Panc1 (cell line): ENCODE data around the gene SOX18. TPM values are rescaled to one million over a fixed set of nuclear protein-coding genes. Genes with fewer than 3 reads are reported as not detected.

Source experiments
- ATAC-seq: fragments of 200-7000 bp; cut with Tn5 transposase; 2 replicates; pipeline ENCODE4 v1.9.1; 2020; ENCODE audit warnings: mild to moderate bottlenecking, moderate library complexity
- BruUV-seq: library from RNA; stranded (reverse); fragments of 400-500 nt; replicated peaks from 2 replicates; lab custom pipeline; 2021; lab: Mats Ljungman, UMichigan
- CTCF ChIA-PET: fragments of 300-600 bp; sonication (Branson Sonifier 250); formaldehyde crosslinking; loops from one replicate; lab custom pipeline; 2022; ENCODE audit warnings: antibody characterized with exemption; lab: Charles Lee
- POLR2A ChIA-PET: fragments of 300-600 bp; sonication (Branson Sonifier 250); formaldehyde crosslinking; loops from one replicate; lab custom pipeline; 2022; ENCODE audit warnings: antibody characterized with exemption; lab: Charles Lee
- DNase-seq: peaks from one replicate; pipeline ENCODE4 v3.0.0-alpha.2; 2010; ENCODE audit warnings: low read depth, low spot score
- H3K27ac ChIP-seq: 2 replicates; pipeline ENCODE4 v1.5.1; 2011; ENCODE audit warnings: mild to moderate bottlenecking, low read length, inconsistent platforms
- H3K27me3 ChIP-seq: fragments of 200-500 bp; sonication (Bioruptor generic); 2 replicates; pipeline ENCODE4 v1.6.0; 2014; ENCODE audit warnings: low read length, inconsistent platforms; ENCODE audit not compliant: control insufficient read depth, insufficient read depth
- H3K36me3 ChIP-seq: fragments of 200-500 bp; sonication (Bioruptor generic); 2 replicates; pipeline ENCODE4 v1.5.1; 2014; ENCODE audit warnings: inconsistent platforms, mild to moderate bottlenecking, low read length, moderate library complexity; ENCODE audit not compliant: control insufficient read depth, insufficient read depth
- H3K4me1 ChIP-seq: 2 replicates; pipeline ENCODE4 v1.5.1; 2011; ENCODE audit warnings: inconsistent platforms, mild to moderate bottlenecking, low read length, moderate library complexity; ENCODE audit not compliant: control insufficient read depth, insufficient read depth
- H3K4me3 ChIP-seq, 2 experiments: 2 replicates each; pipeline ENCODE4 v1.5.1; 2011 to 2012; ENCODE audit warnings: low read depth in 2 of 2, low read length in 2 of 2, mild to moderate bottlenecking in 2 of 2, inconsistent platforms in 1 of 2, moderate library complexity in 1 of 2
- H3K9me3 ChIP-seq: fragments of 200-500 bp; sonication (Bioruptor generic); 2 replicates; pipeline ENCODE4 v1.5.1; 2014; ENCODE audit warnings: low read depth, mild to moderate bottlenecking, inconsistent platforms, low read length, moderate library complexity; ENCODE audit not compliant: control insufficient read depth, insufficient read depth
- POLR2AphosphoS5 ChIP-seq: IDR thresholded peaks from 2 replicates; pipeline ENCODE4 v1.6.1; 2012; ENCODE audit warnings: mild to moderate bottlenecking, low read depth, low read length, moderate library complexity
- SIN3A ChIP-seq: IDR thresholded peaks from 2 replicates; pipeline ENCODE4 v1.6.1; 2012; ENCODE audit warnings: low read depth, mild to moderate bottlenecking, low read length, moderate library complexity, borderline replicate concordance; ENCODE audit not compliant: insufficient read depth
- TCF7L2 ChIP-seq: IDR thresholded peaks from 2 replicates; pipeline ENCODE4 v1.6.1; 2011; ENCODE audit warnings: mild to moderate bottlenecking, low read depth, low read length, inconsistent platforms
- in situ Hi-C: cut with HindIII; loops from 2 replicates; pipeline ENCODE4 v1.10.0; 2016; ENCODE audit warnings: low sequenced_read_pairs, low pct_unique_long_range_greater_than_20kb
- intact Hi-C: fragments of 100-400 bp; cut with micrococcal nuclease; formaldehyde crosslinking; loops from one replicate; pipeline ENCODE4 v1.10.0; 2022; ENCODE audit not compliant: unreplicated experiment
- total RNA-seq: library from RNA; stranded (reverse); gene quantifications from one replicate; pipeline ENCODE4 v1.2.1, GENCODE V29; 2021; ENCODE audit not compliant: unreplicated experiment
- TF ChIP-seq, protein P1 (sequence below), 2 experiments: IDR thresholded peaks; 2 replicates each; pipeline ENCODE4 v1.6.1; 2011 to 2012; ENCODE audit warnings: low read depth in 2 of 2, control low read depth in 1 of 2, low read length in 1 of 2, mild to moderate bottlenecking in 1 of 2, moderate library complexity in 1 of 2; ENCODE audit not compliant: insufficient read depth in 1 of 2
- TF ChIP-seq, protein P2 (sequence below): fragments of 450-650 bp; IDR thresholded peaks from 2 replicates; pipeline ENCODE4 v1.5.1; 2017; ENCODE audit warnings: mild to moderate bottlenecking

SOX18 gene
- total RNA-seq, 1 experiment from 2014 or later: 18.7 TPM

DNA sequence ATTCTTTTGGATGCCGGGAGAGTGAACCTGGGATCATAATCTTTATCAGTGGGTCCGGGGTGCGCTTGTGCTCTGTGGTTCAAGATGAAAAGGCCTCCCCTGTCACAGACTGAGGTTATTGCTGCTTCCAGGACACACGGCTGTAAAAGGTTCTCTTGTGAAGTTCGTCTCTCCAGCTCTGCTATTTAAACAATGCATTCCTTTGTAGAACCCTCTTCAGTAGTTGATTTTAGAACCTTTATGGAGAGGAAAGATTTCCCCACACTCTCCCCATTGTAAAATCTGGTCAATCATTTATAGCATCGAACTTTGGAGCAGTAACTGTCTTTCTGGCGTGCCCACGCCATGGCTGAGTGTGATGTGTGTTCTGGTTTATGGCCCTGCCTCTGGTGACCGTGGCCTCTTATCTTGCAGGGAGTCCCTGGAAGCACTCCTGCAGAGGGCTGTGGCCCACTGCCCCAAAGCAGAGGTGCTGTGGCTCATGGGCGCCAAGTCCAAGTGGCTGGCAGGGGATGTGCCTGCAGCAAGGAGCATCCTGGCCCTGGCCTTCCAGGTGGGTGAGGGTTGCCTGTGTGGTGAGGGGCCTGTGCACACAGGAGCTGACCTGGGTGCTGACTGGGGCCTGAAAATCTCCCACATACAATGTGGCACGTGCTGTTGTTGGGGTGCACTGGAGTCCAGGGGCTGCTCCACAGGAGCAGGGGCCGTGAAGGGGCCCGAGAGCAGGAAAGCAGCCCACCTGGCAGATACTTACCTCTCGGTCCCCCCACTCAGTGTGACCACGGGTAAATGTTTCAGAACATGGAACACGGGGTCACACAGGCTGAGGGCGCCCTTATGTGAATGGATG, 25.1 kb downstream of the SOX18 start:
- no TSS peak for BruUV-seq
- DNase-seq: no peak
- intact Hi-C loops (no loop called here), in situ Hi-C loops (no loop called here)
- H3K27ac ChIP-seq: no peak overlapping the region; the same call in 1 of the 2 replicates
- no peaks in the 10 kb centered on the region for H3K9me3 ChIP-seq
- ChIA-PET POLR2A (no interaction called here), CTCF (no interaction called here)
- ATAC-seq: no peak
- peaks cover 14% of the 10 kb centered on the region for H3K36me3 ChIP-seq
- TF ChIP-seq SIN3A (no peak), POLR2AphosphoS5 (no peak), TCF7L2 (no peak)
- TF ChIP-seq, protein P1, sequence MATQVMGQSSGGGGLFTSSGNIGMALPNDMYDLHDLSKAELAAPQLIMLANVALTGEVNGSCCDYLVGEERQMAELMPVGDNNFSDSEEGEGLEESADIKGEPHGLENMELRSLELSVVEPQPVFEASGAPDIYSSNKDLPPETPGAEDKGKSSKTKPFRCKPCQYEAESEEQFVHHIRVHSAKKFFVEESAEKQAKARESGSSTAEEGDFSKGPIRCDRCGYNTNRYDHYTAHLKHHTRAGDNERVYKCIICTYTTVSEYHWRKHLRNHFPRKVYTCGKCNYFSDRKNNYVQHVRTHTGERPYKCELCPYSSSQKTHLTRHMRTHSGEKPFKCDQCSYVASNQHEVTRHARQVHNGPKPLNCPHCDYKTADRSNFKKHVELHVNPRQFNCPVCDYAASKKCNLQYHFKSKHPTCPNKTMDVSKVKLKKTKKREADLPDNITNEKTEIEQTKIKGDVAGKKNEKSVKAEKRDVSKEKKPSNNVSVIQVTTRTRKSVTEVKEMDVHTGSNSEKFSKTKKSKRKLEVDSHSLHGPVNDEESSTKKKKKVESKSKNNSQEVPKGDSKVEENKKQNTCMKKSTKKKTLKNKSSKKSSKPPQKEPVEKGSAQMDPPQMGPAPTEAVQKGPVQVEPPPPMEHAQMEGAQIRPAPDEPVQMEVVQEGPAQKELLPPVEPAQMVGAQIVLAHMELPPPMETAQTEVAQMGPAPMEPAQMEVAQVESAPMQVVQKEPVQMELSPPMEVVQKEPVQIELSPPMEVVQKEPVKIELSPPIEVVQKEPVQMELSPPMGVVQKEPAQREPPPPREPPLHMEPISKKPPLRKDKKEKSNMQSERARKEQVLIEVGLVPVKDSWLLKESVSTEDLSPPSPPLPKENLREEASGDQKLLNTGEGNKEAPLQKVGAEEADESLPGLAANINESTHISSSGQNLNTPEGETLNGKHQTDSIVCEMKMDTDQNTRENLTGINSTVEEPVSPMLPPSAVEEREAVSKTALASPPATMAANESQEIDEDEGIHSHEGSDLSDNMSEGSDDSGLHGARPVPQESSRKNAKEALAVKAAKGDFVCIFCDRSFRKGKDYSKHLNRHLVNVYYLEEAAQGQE (IDR thresholded peaks at IDR 0.05; ENCODE audit: insufficient read depth in 1 of 2, low read depth in 2 of 2, low read length in 1 of 2): no peak
- TF ChIP-seq, protein P2, sequence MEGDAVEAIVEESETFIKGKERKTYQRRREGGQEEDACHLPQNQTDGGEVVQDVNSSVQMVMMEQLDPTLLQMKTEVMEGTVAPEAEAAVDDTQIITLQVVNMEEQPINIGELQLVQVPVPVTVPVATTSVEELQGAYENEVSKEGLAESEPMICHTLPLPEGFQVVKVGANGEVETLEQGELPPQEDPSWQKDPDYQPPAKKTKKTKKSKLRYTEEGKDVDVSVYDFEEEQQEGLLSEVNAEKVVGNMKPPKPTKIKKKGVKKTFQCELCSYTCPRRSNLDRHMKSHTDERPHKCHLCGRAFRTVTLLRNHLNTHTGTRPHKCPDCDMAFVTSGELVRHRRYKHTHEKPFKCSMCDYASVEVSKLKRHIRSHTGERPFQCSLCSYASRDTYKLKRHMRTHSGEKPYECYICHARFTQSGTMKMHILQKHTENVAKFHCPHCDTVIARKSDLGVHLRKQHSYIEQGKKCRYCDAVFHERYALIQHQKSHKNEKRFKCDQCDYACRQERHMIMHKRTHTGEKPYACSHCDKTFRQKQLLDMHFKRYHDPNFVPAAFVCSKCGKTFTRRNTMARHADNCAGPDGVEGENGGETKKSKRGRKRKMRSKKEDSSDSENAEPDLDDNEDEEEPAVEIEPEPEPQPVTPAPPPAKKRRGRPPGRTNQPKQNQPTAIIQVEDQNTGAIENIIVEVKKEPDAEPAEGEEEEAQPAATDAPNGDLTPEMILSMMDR: no peak
- no peaks in the 10 kb centered on the region for H3K27me3 ChIP-seq
- no peak overlapping the region for H3K4me3 ChIP-seq
- no peaks in the 10 kb centered on the region for H3K4me1 ChIP-seq

DNA sequence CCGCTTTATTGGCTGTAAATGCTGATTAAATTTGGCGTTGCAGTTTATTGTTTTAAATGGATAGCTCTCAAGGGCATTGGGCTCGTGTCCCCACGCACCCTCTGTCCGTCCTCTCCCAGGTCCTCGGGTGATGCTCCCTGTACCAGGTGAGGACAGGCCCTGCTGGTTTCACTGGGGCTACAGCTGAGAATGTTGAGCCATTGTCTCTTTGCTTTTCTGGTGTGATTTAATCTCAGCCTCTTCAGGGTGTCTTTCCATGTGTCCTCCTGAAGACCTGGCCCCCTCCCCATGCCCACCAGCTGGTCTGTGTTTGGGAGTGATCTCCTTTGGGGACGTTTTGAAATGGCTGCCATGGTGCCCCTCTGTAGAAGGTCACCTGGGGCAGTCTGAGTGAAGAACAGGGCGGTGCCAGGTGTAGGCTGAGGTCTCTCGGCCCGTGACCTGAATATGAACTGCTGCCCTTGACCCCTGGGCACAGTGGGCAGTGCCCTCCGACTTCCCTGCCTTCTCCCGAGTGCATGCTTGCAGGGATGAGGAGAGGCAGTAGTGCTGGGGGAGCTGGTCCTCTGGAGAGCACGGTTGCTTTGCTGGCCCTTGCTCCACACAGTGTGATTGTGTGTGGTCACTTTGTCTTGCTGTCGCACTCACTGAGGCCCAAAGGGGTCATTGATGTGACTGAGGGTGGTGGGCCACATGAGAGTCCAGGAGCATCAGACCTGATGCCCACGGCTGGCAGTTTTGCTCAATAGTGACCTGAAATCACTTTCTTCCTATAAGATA, 25.9 kb downstream of the SOX18 start:
- in situ Hi-C loops: no loop called here
- BruUV-seq: no TSS peak

More for the DNA sequence above, 25.9 kb downstream of the SOX18 start:
- intact Hi-C loops: no loop called here
- TF ChIP-seq, protein P2: no peak
- TF ChIP-seq, protein P1 (IDR thresholded peaks at IDR 0.05; ENCODE audit: insufficient read depth in 1 of 2, low read depth in 2 of 2, low read length in 1 of 2): no peak
- TF ChIP-seq TCF7L2 (no peak), POLR2AphosphoS5 (no peak), SIN3A (no peak)
- H3K4me3 ChIP-seq: no peak overlapping the region
- no peaks in the 10 kb centered on the region for H3K9me3 ChIP-seq
- ChIA-PET POLR2A (no interaction called here), CTCF (no interaction called here)
- ATAC-seq (no peak), DNase-seq (no peak)
- no peaks in the 10 kb centered on the region for H3K27me3 ChIP-seq
- no peaks in the 10 kb centered on the region for H3K4me1 ChIP-seq
- no peak overlapping the region for H3K27ac ChIP-seq
- peaks cover 16% of the 10 kb centered on the region for H3K36me3 ChIP-seq
